ENCODE measurements around the gene LRRC3C. TPM values are rescaled to one million over a fixed set of nuclear protein-coding genes. Genes with fewer than 3 reads are reported as not detected.
"Not testable (repeated sequence)": the region's sequence is repeated elsewhere in the genome, so short reads cannot be mapped to it uniquely, and the experiment has no call there.

The LRRC3C gene
- total RNA-seq, 3 donors from 2014 or later = 1.2 TPM; not detected in 2

- peak overlapping the region in 1 of 2 donors; percentile 32 for H3K27ac ChIP-seq
- no peak for DNase-seq (ENCODE audit: low spot score in 2 of 2)
- H3K27me3 ChIP-seq = no peaks in the 10 kb centered on the region
- H3K4me3 ChIP-seq = no peak overlapping the region
- no peak for TF ChIP-seq POLR2AphosphoS5 (IDR thresholded peaks at IDR 0.05)
- TF ChIP-seq CTCF (IDR thresholded peaks at IDR 0.05) = no peak
- no peak for TF ChIP-seq POLR2A (IDR thresholded peaks at IDR 0.05)
- H3K4me1 ChIP-seq = no peaks in the 10 kb centered on the region
- intact Hi-C loops (cut with DNase I; ENCODE audit: low total_unique reads) = loop anchor here (5.0 kb wide), 1 partner anchor 1856 kb away; no protein-coding TSS in a partner anchor
- H3K36me3 ChIP-seq = no peaks in the 10 kb centered on the region
- no peaks in the 10 kb centered on the region for H3K9me3 ChIP-seq
These were observed 19.2 kb downstream of the LRRC3C start for GRCh38 chr17:39946551-39947330.

- not testable (repeated sequence) for H3K4me3 ChIP-seq; H3K27me3 ChIP-seq; H3K36me3 ChIP-seq; H3K9me3 ChIP-seq; DNase-seq (ENCODE audit: low spot score in 2 of 2); H3K4me1 ChIP-seq
- intact Hi-C loops (cut with DNase I; ENCODE audit: low total_unique reads) = loop anchor here (5.0 kb wide), 1 partner anchor 1854 kb away; no protein-coding TSS in a partner anchor
- peak overlapping the region; percentile 50 to 59 for H3K27ac ChIP-seq
These were observed 20.9 kb downstream of the LRRC3C start for GRCh38 chr17:39948489-39948828.

GRCh38 chr17:39949028-39949427 lies 21.5 kb downstream of the LRRC3C start:
- Histone ChIP-seq H3K4me1 (no peaks in the 10 kb centered on the region), H3K4me3 (no peak overlapping the region), H3K27me3 (no peaks in the 10 kb centered on the region), H3K9me3 (no peaks in the 10 kb centered on the region), H3K36me3 (no peaks in the 10 kb centered on the region), H3K27ac (peak overlapping the region; percentile 50 to 59)
- TF ChIP-seq POLR2AphosphoS5 (IDR thresholded peaks at IDR 0.05) = peak in 1 of 3 donors; percentile 30
- TF ChIP-seq CTCF (IDR thresholded peaks at IDR 0.05) = no peak
- peak in 1 of 2 donors; percentile 41 for DNase-seq (ENCODE audit: low spot score in 2 of 2)
- intact Hi-C loops (cut with DNase I; ENCODE audit: low total_unique reads) = loop anchor here (5.0 kb wide), 1 partner anchor 1853 kb away; no protein-coding TSS in a partner anchor

- no peak for DNase-seq (ENCODE audit: low spot score in 2 of 2)
- no peak for TF ChIP-seq POLR2AphosphoS5 (IDR thresholded peaks at IDR 0.05)
- no peak for TF ChIP-seq CTCF (IDR thresholded peaks at IDR 0.05)
- no peak for TF ChIP-seq POLR2A (IDR thresholded peaks at IDR 0.05)
These were observed 23.4 kb downstream of the LRRC3C start for GRCh38 chr17:39950871-39951348.

GRCh38 chr17:39951924-39952679 lies 24.6 kb downstream of the LRRC3C start:
- H3K9me3 ChIP-seq = no peaks in the 10 kb centered on the region
- no peak for DNase-seq (ENCODE audit: low spot score in 2 of 2)
- no peak for TF ChIP-seq POLR2A (IDR thresholded peaks at IDR 0.05)
- no peak for TF ChIP-seq CTCF (IDR thresholded peaks at IDR 0.05)
- TF ChIP-seq POLR2AphosphoS5 (IDR thresholded peaks at IDR 0.05) = no peak
- no peaks in the 10 kb centered on the region for H3K4me1 ChIP-seq
- intact Hi-C loops (cut with DNase I; ENCODE audit: low total_unique reads) = no loop called here
- peak overlapping the region; percentile 35 to 62 (median 47) for H3K4me3 ChIP-seq
- H3K36me3 ChIP-seq = no peaks in the 10 kb centered on the region
- H3K27ac ChIP-seq = peak overlapping the region; percentile 78 to 87
- H3K27me3 ChIP-seq = no peaks in the 10 kb centered on the region

More at GRCh38 chr17:39950871-39951348, 23.4 kb downstream of the LRRC3C start:
- H3K9me3 ChIP-seq = no peaks in the 10 kb centered on the region
- no peaks in the 10 kb centered on the region for H3K4me1 ChIP-seq
- H3K27me3 ChIP-seq = no peaks in the 10 kb centered on the region
- intact Hi-C loops (cut with DNase I; ENCODE audit: low total_unique reads) = no loop called here
- H3K27ac ChIP-seq = no peak overlapping the region
- no peaks in the 10 kb centered on the region for H3K36me3 ChIP-seq
- H3K4me3 ChIP-seq = no peak overlapping the region
